HepG2 (cell line): ENCODE results near the gene MRAP. TPM values are rescaled to one million over a fixed set of nuclear protein-coding genes. Genes with fewer than 3 reads are reported as not detected.

Experiments
- CBX5 ChIP-seq: sonication (generic); formaldehyde crosslinking; IDR thresholded peaks from 2 replicates; pipeline ENCODE4 v1.4.0; 2020; ENCODE audit warnings: missing genetic modification reagents, borderline replicate concordance
- FOXK2 ChIP-seq: fragments of 450-650 bp; IDR thresholded peaks from 2 replicates; pipeline ENCODE4 v1.6.1; 2016
- GABPB1 ChIP-seq: IDR thresholded peaks from 2 replicates; pipeline ENCODE4 v1.6.1; 2016; ENCODE audit warnings: mild to moderate bottlenecking, missing genetic modification reagents, moderate library complexity, missing compliant biosample characterization
- HOXA5 ChIP-seq: sonication (generic); formaldehyde crosslinking; IDR thresholded peaks from 2 replicates; pipeline ENCODE4 v1.4.0; 2020; ENCODE audit warnings: missing genetic modification reagents
- MAFF ChIP-seq: IDR thresholded peaks from 2 replicates; pipeline ENCODE4 v1.6.1; 2011; ENCODE audit warnings: low read depth, low read length, improper control_type of control experiment
- NCOA1 ChIP-seq: sonication (generic); formaldehyde crosslinking; IDR thresholded peaks from 2 replicates; pipeline ENCODE4 v1.9.0; 2021; ENCODE audit warnings: missing genetic modification reagents
- TEF ChIP-seq: sonication (generic); formaldehyde crosslinking; IDR thresholded peaks from 2 replicates; pipeline ENCODE4 v1.5.0; 2020; ENCODE audit warnings: missing genetic modification reagents
- U2AF1 ChIP-seq: fragments of 200-400 bp; formaldehyde crosslinking; optimal IDR thresholded peaks from 2 replicates; pipeline ENCODE3; 2017; ENCODE audit warnings: mild to moderate bottlenecking, low read depth, low read length
- ZBTB42 ChIP-seq: sonication (generic); formaldehyde crosslinking; IDR thresholded peaks from 2 replicates; pipeline ENCODE4 v1.5.0; 2020; ENCODE audit warnings: mild to moderate bottlenecking, missing genetic modification reagents
- ZFP82 ChIP-seq: sonication (generic); formaldehyde crosslinking; IDR thresholded peaks from 2 replicates; pipeline ENCODE4 v1.5.1; 2020; ENCODE audit warnings: mild to moderate bottlenecking, missing genetic modification reagents, borderline replicate concordance
- ZFX ChIP-seq: sonication (generic); formaldehyde crosslinking; IDR thresholded peaks from 2 replicates; pipeline ENCODE4 v1.4.0; 2020; ENCODE audit warnings: mild to moderate bottlenecking, low read depth, missing genetic modification reagents, moderate library complexity
- ZNF24 ChIP-seq: fragments of 450-650 bp; IDR thresholded peaks from 2 replicates; pipeline ENCODE4 v1.6.1; 2017; ENCODE audit warnings: antibody characterized with exemption, mild to moderate bottlenecking
- ZNF639 ChIP-seq: conservative IDR thresholded peaks from 2 replicates; pipeline ENCODE4 v1.6.1; 2018; ENCODE audit warnings: missing genetic modification reagents
- polyA plus RNA-seq, 8 experiments: library from polyadenylated mRNA; depleted of rRNA in 3 of 8; stranded (reverse) in 7 of 8; unstranded in 1 of 8; fragments of >200 nt; fragmentation: Illumina TruSeq in 4 of 8; extraction: Trizol in 4 of 8; gene quantifications; 2 replicates each; pipeline versions ENCODE4 v1.2.1 to v1.2.3, GENCODE V29; 2011 to 2016; ENCODE audit warnings: low read depth in 4 of 8, missing spikeins in 1 of 8, mixed read lengths in 1 of 8; ENCODE audit not compliant: insufficient read depth in 1 of 8
- total RNA-seq, 5 experiments: library from RNA; depleted of rRNA; stranded (reverse); fragments of >200 nt; fragmentation: Illumina TruSeq; extraction: Trizol; gene quantifications; 2 replicates each; pipeline ENCODE4 v1.2.3, GENCODE V29; 2016; ENCODE audit warnings: low read depth in 1 of 5
- TF ChIP-seq, protein P1 (sequence below), 2 experiments: sonication (generic) in 1 of 2; formaldehyde crosslinking in 1 of 2; IDR thresholded peaks; 2 replicates each; pipeline versions ENCODE4 v1.4.0 to v1.6.1; 2018 to 2020; ENCODE audit warnings: missing genetic modification reagents in 2 of 2, borderline replicate concordance in 1 of 2, low read depth in 1 of 2, mild to moderate bottlenecking in 1 of 2, missing biosample characterization in 1 of 2

The MRAP gene
- total and polyA plus RNA-seq, 2 of the 13 experiments (the other 11 are each of a cell fraction or from before 2014, with no cell fraction given): 0.46 to 1.2 TPM

DNA sequence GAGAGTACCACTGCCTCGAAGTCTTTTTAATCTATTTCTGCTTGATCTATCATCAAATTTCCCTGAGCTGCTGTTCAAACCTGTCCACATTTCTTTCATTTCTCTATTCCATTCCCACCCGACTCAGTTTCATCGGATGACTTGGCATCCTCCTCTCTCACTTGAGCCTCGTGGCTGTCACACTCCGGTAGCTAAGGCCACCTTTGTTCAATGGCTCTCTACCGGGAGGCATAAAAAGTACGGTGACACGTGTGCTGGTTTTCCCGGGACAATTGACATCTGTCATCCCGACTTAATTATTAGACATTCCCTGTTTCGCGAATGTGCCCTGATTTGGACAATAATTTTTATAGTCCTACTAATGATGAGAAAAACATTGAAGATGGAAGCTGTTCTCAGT lies 42.4 kb upstream of the MRAP start (continued):
- TF ChIP-seq ZNF24: no peak
- no peak for TF ChIP-seq HOXA5 (CRISPR knock-in tag)
- TF ChIP-seq TEF (CRISPR knock-in tag): no peak
- TF ChIP-seq NCOA1 (CRISPR knock-in tag): no peak
- TF ChIP-seq, protein P1, sequence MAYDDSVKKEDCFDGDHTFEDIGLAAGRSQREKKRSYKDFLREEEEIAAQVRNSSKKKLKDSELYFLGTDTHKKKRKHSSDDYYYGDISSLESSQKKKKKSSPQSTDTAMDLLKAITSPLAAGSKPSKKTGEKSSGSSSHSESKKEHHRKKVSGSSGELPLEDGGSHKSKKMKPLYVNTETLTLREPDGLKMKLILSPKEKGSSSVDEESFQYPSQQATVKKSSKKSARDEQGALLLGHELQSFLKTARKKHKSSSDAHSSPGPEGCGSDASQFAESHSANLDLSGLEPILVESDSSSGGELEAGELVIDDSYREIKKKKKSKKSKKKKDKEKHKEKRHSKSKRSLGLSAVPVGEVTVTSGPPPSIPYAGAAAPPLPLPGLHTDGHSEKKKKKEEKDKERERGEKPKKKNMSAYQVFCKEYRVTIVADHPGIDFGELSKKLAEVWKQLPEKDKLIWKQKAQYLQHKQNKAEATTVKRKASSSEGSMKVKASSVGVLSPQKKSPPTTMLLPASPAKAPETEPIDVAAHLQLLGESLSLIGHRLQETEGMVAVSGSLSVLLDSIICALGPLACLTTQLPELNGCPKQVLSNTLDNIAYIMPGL (CRISPR knock-in tag; IDR thresholded peaks at IDR 0.05; ENCODE audit: borderline replicate concordance in 1 of 2, low read depth in 1 of 2): no peak
- TF ChIP-seq ZFP82 (CRISPR knock-in tag): no peak
- no peak for TF ChIP-seq FOXK2
- TF ChIP-seq GABPB1: no peak
- TF ChIP-seq ZBTB42: no peak
- TF ChIP-seq ZNF639 (CRISPR knock-in tag): no peak
- TF ChIP-seq CBX5 (CRISPR knock-in tag): no peak
- TF ChIP-seq MAFF: no peak
- no peak for TF ChIP-seq ZFX (CRISPR knock-in tag)
- TF ChIP-seq U2AF1: no peak
